B cell (primary cell): ENCODE data around the gene DDI2. TPM values are rescaled to one million over a fixed set of nuclear protein-coding genes. Genes with fewer than 3 reads are reported as not detected.

Source experiments
- ATAC-seq: fragments of 200-7000 bp; cut with Tn5 transposase; one replicate; pipeline ENCODE4 v1.10.0; 2021; ENCODE audit warnings: low read depth, mild to moderate bottlenecking, moderate number of reproducible peaks, moderate library complexity
- CTCF ChIA-PET: fragments of 350-600 bp; sonication (Branson Sonifier 250); formaldehyde crosslinking; loops from one replicate; lab custom pipeline; 2021; ENCODE audit warnings: antibody characterized with exemption, inconsistent platforms; lab: Charles Lee
- POLR2A ChIA-PET: fragments of 350-600 bp; sonication (Branson Sonifier 250); formaldehyde crosslinking; loops from one replicate; lab custom pipeline; 2021; ENCODE audit warnings: antibody characterized with exemption; lab: Charles Lee
- DNase-seq: peaks from one replicate; pipeline ENCODE4 v3.0.0; 2013
- H2AFZ ChIP-seq: 2 replicates; pipeline ENCODE4 v1.6.1; 2012; ENCODE audit warnings: mild to moderate bottlenecking, low read depth, low read length; ENCODE audit not compliant: insufficient read depth, poor library complexity, severe bottlenecking
- H3K27ac ChIP-seq, 2 donors: 1 replicate in 1 of 2; 2 replicates in 1 of 2; pipeline ENCODE4 v1.5.1; 2012 to 2013; ENCODE audit warnings: low read length in 2 of 2, mild to moderate bottlenecking in 2 of 2, moderate library complexity in 1 of 2
- H3K27me3 ChIP-seq, 4 experiments: fragments of 200-600 bp in 1 of 4; sonication (generic) in 1 of 4; replicated peaks in 1 of 4; 1 replicate in 2 of 4; 2 replicates in 2 of 4; pipeline versions ENCODE4 v1.6.1 to v1.7.0; 2013 to 2016; ENCODE audit warnings: low read length in 3 of 4, mild to moderate bottlenecking in 2 of 4, mixed read lengths in 1 of 4, moderate library complexity in 1 of 4; ENCODE audit not compliant: insufficient read depth in 4 of 4, control insufficient read depth in 3 of 4; ENCODE audit errors: control extremely low read depth in 1 of 4
- H3K36me3 ChIP-seq, 2 experiments: replicated peaks in 1 of 2; 1 replicate in 1 of 2; 2 replicates in 1 of 2; pipeline versions ENCODE4 v1.6.1 to v1.7.1; 2013; ENCODE audit warnings: low read length in 1 of 2; ENCODE audit not compliant: insufficient read depth in 2 of 2, control insufficient read depth in 1 of 2; ENCODE audit errors: control extremely low read depth in 1 of 2, extremely low read depth in 1 of 2
- H3K4me1 ChIP-seq, 2 donors: fragments of 200-600 bp in 1 of 2; sonication (generic) in 1 of 2; 1 replicate in 1 of 2; 2 replicates in 1 of 2; pipeline versions ENCODE4 v1.5.1 to v1.6.1; 2013 to 2017; ENCODE audit warnings: low read length in 2 of 2; ENCODE audit not compliant: control insufficient read depth in 2 of 2, insufficient read depth in 2 of 2
- H3K4me2 ChIP-seq: replicated peaks from 2 replicates; pipeline ENCODE3; 2012; ENCODE audit warnings: mild to moderate bottlenecking, low read depth, low read length; ENCODE audit not compliant: poor library complexity, severe bottlenecking
- H3K4me3 ChIP-seq, 5 experiments: fragments of 200-600 bp in 1 of 5; sonication (generic) in 1 of 5; 1 replicate in 3 of 5; 2 replicates in 2 of 5; pipeline versions ENCODE4 v1.5.1 to v1.7.0; 2011 to 2016; ENCODE audit warnings: low read length in 4 of 5, mild to moderate bottlenecking in 4 of 5, low read depth in 2 of 5, control low read depth in 1 of 5, moderate library complexity in 1 of 5; ENCODE audit not compliant: insufficient read depth in 1 of 5; ENCODE audit errors: control extremely low read depth in 1 of 5, extremely low read depth in 1 of 5
- H3K79me2 ChIP-seq: fragments of 200-600 bp; sonication (generic); one replicate; pipeline ENCODE4 v1.6.0; 2016; ENCODE audit warnings: low read length; ENCODE audit not compliant: control insufficient read depth, insufficient read depth
- H3K9ac ChIP-seq: fragments of 200-600 bp; sonication (generic); 2 replicates; pipeline ENCODE4 v1.6.1; 2017; ENCODE audit warnings: mild to moderate bottlenecking, low read length, moderate library complexity
- H3K9me3 ChIP-seq, 3 donors: one replicate each; pipeline versions ENCODE4 v1.6.1 to v1.7.1; 2013; ENCODE audit warnings: low read length in 2 of 3; ENCODE audit not compliant: control insufficient read depth in 2 of 3, insufficient read depth in 1 of 3; ENCODE audit errors: control extremely low read depth in 1 of 3
- H4K20me1 ChIP-seq: 2 replicates; pipeline ENCODE4 v1.6.0; 2012; ENCODE audit warnings: mild to moderate bottlenecking, low read length; ENCODE audit not compliant: insufficient read depth, control insufficient read depth, poor library complexity, severe bottlenecking
- H3K27ac Mint-ChIP-seq: one replicate; pipeline ENCODE4 v1.8.0; 2021; ENCODE audit warnings: mixed read lengths
- H3K27me3 Mint-ChIP-seq: one replicate; pipeline ENCODE4 v1.8.0; 2021; ENCODE audit warnings: mixed read lengths
- H3K4me1 Mint-ChIP-seq: one replicate; pipeline ENCODE4 v1.8.0; 2021; ENCODE audit warnings: mixed read lengths
- H3K4me3 Mint-ChIP-seq: one replicate; pipeline ENCODE4 v1.8.0; 2021; ENCODE audit warnings: mixed read lengths
- H3K9me3 Mint-ChIP-seq: one replicate; pipeline ENCODE4 v1.8.0; 2022; ENCODE audit warnings: mixed read lengths; ENCODE audit not compliant: insufficient read depth
- EZH2 ChIP-seq: IDR thresholded peaks from 2 replicates; pipeline ENCODE4 v1.6.1; 2012; ENCODE audit warnings: borderline replicate concordance, low read depth, mild to moderate bottlenecking, moderate library complexity, low read length; ENCODE audit not compliant: insufficient read depth, poor library complexity, severe bottlenecking
- WGBS: methylation state at CpG from one replicate; pipeline ENCODE4 v1.1.5; 2013; ENCODE audit warnings: missing lambda C conversion rate; ENCODE audit not compliant: insufficient coverage; 5-methylcytosine and 5-hydroxymethylcytosine counted together
- intact Hi-C: fragments of 100-400 bp; cut with micrococcal nuclease; formaldehyde crosslinking; loops from one replicate; pipeline ENCODE4 v1.10.0; 2022
- polyA plus RNA-seq: library from polyadenylated mRNA; depleted of rRNA; stranded (reverse); fragments of >200 nt; gene quantifications from 2 replicates; pipeline ENCODE4 v1.2.3, GENCODE V29; 2012
- total RNA-seq, 2 donors: library from RNA; stranded (reverse); fragments of 120-200 nt in 1 of 2; gene quantifications; 1 replicate in 1 of 2; 2 replicates in 1 of 2; pipeline versions ENCODE4 v1.2.3 to v1.2.4, GENCODE V29; 2013 to 2022
- TF ChIP-seq, protein P1 (sequence below): fragments of 200-600 bp; IDR thresholded peaks from one replicate; pipeline ENCODE4 v1.8.0; 2022; ENCODE audit warnings: antibody characterized with exemption, mild to moderate bottlenecking

DDI2 gene
- total and polyA plus RNA-seq, 2 donors (not counting 1 experiment from before 2014, with no cell fraction given), result 8.5 to 61.0 TPM

DNA sequence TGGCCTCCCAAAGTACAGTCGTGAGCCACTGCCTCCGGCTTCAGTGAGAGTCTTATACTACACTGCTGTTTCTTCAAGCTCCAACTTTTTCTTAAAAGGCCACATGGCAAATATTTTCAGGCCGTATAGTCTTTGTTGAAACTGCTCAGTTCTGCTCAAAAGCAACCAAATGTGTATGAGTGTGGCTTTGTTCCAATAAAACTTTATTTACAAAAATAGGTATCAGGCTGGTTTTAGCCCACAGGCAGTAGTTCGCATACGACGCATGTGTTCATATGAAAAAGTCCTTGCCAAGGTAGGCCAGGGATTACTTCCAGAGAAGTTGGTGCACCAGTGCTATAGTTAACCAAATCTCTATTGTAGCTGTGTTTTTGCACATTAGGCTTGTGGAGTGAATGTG, 73.1 kb downstream of the DDI2 start:
- Mint-ChIP-seq H3K27ac (no peak overlapping the region), H3K9me3 (no peaks in the 10 kb centered on the region), H3K27me3 (no peaks in the 10 kb centered on the region), H3K4me1 (peaks cover 64% of the 10 kb centered on the region), H3K4me3 (no peak overlapping the region)
- WGBS, result 97% methylated on average over 5 of the region's 6 CpGs
- Histone ChIP-seq H3K4me2 (no peak overlapping the region), H3K36me3 (peaks cover 0 to 3% of the 10 kb centered on the region in 2 experiments), H3K4me3 (no peak overlapping the region), H3K27ac (no peak overlapping the region), H4K20me1 (peaks cover 48% of the 10 kb centered on the region), H3K9me3 (no peaks in the 10 kb centered on the region), H3K79me2 (peaks cover 97% of the 10 kb centered on the region), H2AFZ (no peak overlapping the region), H3K27me3 (no peaks in the 10 kb centered on the region), H3K9ac (no peak overlapping the region), H3K4me1 (peaks cover 18 to 26% of the 10 kb centered on the region in 2 donors)
- no peak for TF ChIP-seq EZH2
- TF ChIP-seq, protein P1, sequence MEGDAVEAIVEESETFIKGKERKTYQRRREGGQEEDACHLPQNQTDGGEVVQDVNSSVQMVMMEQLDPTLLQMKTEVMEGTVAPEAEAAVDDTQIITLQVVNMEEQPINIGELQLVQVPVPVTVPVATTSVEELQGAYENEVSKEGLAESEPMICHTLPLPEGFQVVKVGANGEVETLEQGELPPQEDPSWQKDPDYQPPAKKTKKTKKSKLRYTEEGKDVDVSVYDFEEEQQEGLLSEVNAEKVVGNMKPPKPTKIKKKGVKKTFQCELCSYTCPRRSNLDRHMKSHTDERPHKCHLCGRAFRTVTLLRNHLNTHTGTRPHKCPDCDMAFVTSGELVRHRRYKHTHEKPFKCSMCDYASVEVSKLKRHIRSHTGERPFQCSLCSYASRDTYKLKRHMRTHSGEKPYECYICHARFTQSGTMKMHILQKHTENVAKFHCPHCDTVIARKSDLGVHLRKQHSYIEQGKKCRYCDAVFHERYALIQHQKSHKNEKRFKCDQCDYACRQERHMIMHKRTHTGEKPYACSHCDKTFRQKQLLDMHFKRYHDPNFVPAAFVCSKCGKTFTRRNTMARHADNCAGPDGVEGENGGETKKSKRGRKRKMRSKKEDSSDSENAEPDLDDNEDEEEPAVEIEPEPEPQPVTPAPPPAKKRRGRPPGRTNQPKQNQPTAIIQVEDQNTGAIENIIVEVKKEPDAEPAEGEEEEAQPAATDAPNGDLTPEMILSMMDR, result no peak
- intact Hi-C loops, result loop anchor here (10.0 kb wide), 1 partner anchor 154 kb away; the partner anchor contains the start of gene SPEN
- ATAC-seq, result no peak
- ChIA-PET CTCF (no interaction called here), POLR2A (no interaction called here)
- DNase-seq, result no peak

DNA sequence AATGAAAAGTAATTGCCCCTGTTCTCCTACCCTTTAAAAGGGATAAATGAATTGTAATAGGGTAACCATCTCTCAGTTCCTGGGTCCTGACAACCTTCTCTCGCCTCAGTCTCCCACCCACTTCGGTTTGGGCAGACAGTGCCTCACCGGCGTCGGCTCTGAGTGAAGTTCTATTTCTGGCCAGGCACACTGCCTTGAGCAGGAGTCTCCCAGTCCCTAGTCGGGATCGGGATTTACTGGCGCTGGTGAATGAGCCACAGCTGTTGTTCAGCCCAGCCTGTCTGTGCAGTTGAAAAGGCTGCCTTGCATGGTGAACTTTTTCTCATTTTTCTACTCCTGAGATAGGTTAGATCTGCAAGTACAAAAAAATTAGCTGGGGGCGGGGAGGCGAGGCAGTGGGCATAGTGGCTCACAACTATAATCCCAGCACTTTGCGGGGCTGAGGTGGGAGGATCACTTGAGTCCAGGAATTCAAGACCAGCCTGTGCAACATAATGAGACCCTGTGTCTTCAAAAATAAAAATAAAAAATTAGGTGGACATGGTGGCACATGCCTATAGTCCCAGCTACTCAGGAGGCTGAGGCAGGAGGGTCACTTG, 74.3 kb downstream of the DDI2 start:
- peak overlapping the region; percentile 79 for H3K27ac Mint-ChIP-seq

More for the DNA sequence above, 74.3 kb downstream of the DDI2 start:
- Histone ChIP-seq H3K9me3 (no peaks in the 10 kb centered on the region), H3K4me1 (peaks cover 19 to 27% of the 10 kb centered on the region in 2 donors), H3K27ac (peak overlapping the region in 1 of 2 donors; percentile 48), H2AFZ (no peak overlapping the region), H3K9ac (no peak overlapping the region), H3K36me3 (peaks cover 2 to 3% of the 10 kb centered on the region in 2 experiments), H3K4me3 (no peak overlapping the region), H4K20me1 (peaks cover 40% of the 10 kb centered on the region), H3K4me2 (no peak overlapping the region), H3K27me3 (no peaks in the 10 kb centered on the region), H3K79me2 (peaks cover 97% of the 10 kb centered on the region)
- no peak for TF ChIP-seq EZH2
- TF ChIP-seq, protein P1, result no peak
- ChIA-PET POLR2A (no interaction called here), CTCF (interaction anchor here (0.6 kb wide), 1 partner anchor 11 kb away, joined by 3 read pairs; no protein-coding TSS in a partner anchor)
- Mint-ChIP-seq H3K4me1 (peaks cover 63% of the 10 kb centered on the region), H3K4me3 (no peak overlapping the region), H3K27me3 (no peaks in the 10 kb centered on the region), H3K9me3 (no peaks in the 10 kb centered on the region)
- DNase-seq (no peak), ATAC-seq (no peak)
- intact Hi-C loops, result loop anchor here (10.0 kb wide), 1 partner anchor 153 kb away; the partner anchor contains the start of gene SPEN
- WGBS, result 97% methylated on average over 8 of the region's 11 CpGs
